ENCODE results near the gene KRT7.

Gene KRT7

GRCh38 chr12:52267266-52267665, 34.2 kb downstream of the KRT7 start:
- FAIRE-seq (no peak), DNase-seq (ENCODE audit: insufficient read length) (no peak)
- TF ChIP-seq TAF1 (IDR thresholded peaks at IDR 0.05; ENCODE audit: borderline replicate concordance, low read depth, low read length): no peak
- TF ChIP-seq POLR2AphosphoS5 (IDR thresholded peaks at IDR 0.05; ENCODE audit: low read depth, low read length): no peak
- no peak for TF ChIP-seq POLR2A (IDR thresholded peaks at IDR 0.05; ENCODE audit: low read depth, low read length)

GRCh38 chr12:52267699-52268098, 34.7 kb downstream of the KRT7 start:
- DNase-seq (ENCODE audit: insufficient read length): no peak
- TF ChIP-seq TAF1 (IDR thresholded peaks at IDR 0.05; ENCODE audit: borderline replicate concordance, low read depth, low read length) (no peak), POLR2A (IDR thresholded peaks at IDR 0.05; ENCODE audit: low read depth, low read length) (no peak)
- no peak for FAIRE-seq

GRCh38 chr12:52268212-52268611, 35.2 kb downstream of the KRT7 start:
- DNase-seq (ENCODE audit: insufficient read length) (no peak), FAIRE-seq (no peak)
- TF ChIP-seq POLR2A (IDR thresholded peaks at IDR 0.05; ENCODE audit: low read depth, low read length): no peak
- TF ChIP-seq POLR2AphosphoS5 (IDR thresholded peaks at IDR 0.05; ENCODE audit: low read depth, low read length): no peak
- TF ChIP-seq TAF1 (IDR thresholded peaks at IDR 0.05; ENCODE audit: borderline replicate concordance, low read depth, low read length): no peak

DNA sequence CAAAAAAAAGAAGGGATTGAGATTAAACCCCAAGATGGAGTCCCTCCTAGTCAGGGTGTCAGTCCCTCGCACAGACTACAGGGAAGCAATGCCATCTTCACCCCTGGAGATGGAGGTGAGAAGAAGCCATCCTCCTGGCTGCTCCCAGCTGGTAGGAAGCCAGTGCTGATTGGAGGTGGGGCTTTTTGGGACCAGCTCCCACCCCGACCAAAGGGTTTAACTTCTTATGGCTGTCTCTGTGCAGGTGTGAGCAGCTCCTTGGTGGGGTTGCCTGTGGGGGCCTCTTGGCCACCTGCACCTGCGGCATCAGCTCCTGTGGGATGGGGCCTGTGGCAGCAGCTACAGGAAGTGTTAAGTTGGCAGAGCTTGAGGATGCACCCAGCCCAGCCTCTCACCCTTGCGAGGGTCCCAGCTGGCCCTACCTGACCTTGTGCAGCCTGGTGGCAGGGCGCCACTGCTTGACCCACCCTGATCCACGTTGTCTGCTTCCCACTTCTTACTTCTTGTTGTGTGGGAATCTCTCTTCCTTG, 37.6 kb downstream of the KRT7 start:
- FAIRE-seq: no peak
- no peak for DNase-seq (ENCODE audit: insufficient read length)
- no peak for TF ChIP-seq POLR2A (IDR thresholded peaks at IDR 0.05; ENCODE audit: low read depth, low read length)
- TF ChIP-seq POLR2AphosphoS5 (IDR thresholded peaks at IDR 0.05; ENCODE audit: low read depth, low read length): no peak
- TF ChIP-seq TAF1 (IDR thresholded peaks at IDR 0.05; ENCODE audit: borderline replicate concordance, low read depth, low read length): no peak

DNA sequence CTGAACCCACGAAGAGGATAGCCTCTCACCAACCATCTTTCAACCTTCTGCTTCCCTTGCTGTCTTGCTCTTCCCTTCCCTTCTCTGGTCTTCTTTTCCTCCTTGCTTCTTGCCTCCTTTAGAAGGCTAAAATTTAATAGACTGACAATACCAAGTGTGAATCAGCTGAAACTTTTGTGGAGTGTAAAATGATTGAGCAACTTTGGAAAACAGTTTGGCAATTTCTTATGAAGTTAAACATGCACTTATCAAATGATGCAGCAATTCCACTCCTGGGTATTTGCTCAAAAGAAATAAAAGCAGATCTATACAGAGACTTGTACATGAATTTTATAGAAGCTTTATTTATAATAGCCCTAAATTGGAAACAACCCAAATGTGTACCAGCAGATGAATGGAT, 38.1 kb downstream of the KRT7 start:
- DNase-seq (ENCODE audit: insufficient read length) (no peak), FAIRE-seq (no peak)
- no peak for TF ChIP-seq POLR2AphosphoS5 (IDR thresholded peaks at IDR 0.05; ENCODE audit: low read depth, low read length)
- TF ChIP-seq POLR2A (IDR thresholded peaks at IDR 0.05; ENCODE audit: low read depth, low read length): no peak
- no peak for TF ChIP-seq TAF1 (IDR thresholded peaks at IDR 0.05; ENCODE audit: borderline replicate concordance, low read depth, low read length)

DNA sequence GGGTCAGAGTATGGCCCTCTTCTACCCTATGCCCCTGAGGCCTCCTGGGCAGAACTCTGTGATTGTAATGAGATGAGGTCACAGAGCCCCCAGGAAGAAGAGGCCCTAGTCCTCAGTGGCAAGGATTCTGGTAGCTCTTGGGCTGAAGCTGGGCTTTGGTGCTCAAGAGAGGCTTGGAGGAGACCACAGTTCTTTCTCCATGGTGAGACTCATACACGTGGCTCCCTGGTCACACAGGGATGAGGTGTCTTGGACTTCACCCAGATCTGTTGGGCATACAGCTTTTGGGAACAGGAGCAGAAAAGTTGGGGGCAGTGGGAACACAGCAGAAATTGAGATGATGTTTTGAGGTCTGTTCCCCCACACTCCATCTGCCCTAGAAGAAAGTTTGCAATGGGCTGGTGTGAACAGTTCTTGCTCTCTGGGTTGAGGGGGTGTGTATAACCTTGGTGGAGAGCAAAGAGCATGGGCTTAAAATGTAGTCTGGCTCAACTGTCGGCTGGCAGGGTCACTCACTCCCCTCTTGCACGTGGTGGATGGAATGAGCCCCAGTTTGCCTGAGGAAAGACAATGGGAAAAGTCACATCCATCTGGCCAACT, 41.6 kb downstream of the KRT7 start, which contains the start of gene KRT86:
Gene KRT86, plus strand, starts transcription at position 125 of the 600 bp plus-strand sequence. CDS start 27,272 bp downstream, outside the sequence.
- TF ChIP-seq POLR2AphosphoS5 (IDR thresholded peaks at IDR 0.05; ENCODE audit: low read depth, low read length) (no peak), TAF1 (IDR thresholded peaks at IDR 0.05; ENCODE audit: borderline replicate concordance, low read depth, low read length) (no peak), POLR2A (IDR thresholded peaks at IDR 0.05; ENCODE audit: low read depth, low read length) (no peak)
- no peak for FAIRE-seq
- DNase-seq (ENCODE audit: insufficient read length): no peak

- no peak for FAIRE-seq
- DNase-seq (ENCODE audit: insufficient read length): no peak
- TF ChIP-seq TAF1 (IDR thresholded peaks at IDR 0.05; ENCODE audit: borderline replicate concordance, low read depth, low read length): no peak
- TF ChIP-seq POLR2A (IDR thresholded peaks at IDR 0.05; ENCODE audit: low read depth, low read length): no peak
- TF ChIP-seq POLR2AphosphoS5 (IDR thresholded peaks at IDR 0.05; ENCODE audit: low read depth, low read length): no peak
These were observed 42.6 kb downstream of the KRT7 start for GRCh38 chr12:52275686-52276085.

DNA sequence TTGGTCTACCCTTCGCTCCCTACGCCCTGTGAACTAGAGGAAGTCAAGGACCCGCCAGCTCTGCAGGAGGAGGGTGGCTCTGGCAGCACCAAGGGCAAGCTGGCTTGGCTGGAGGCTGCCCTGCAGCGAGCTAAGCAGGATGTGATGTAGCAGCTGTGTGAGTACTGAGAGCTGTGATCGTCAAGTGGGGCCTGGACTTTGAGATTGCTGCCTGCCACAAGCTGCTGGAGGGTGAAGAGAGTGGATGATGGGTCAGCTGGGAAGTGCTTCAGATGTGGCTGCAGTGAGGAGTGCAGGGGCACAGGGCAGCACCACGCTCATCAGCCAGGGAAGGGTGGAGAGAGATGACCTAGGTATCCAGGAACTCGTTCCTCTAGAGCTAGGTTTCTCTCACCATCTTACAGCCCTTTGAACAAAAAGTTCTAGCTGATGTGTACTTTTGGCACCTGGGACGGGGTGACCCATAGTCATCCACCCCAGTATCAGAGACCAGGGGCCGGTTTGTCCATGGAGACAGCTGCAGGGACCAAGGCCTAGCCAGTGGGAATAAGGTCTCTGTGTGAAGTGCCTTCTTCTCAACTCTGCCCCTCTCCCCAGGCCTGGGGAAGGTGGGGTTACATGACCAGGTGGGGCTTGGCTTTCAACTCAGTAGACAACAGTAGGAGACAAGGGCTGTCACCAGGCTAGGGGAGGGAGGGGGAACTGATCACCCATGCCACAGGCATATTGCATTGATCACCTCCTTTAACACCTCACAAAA, 44.6 kb downstream of the KRT7 start:
- DNase-seq (ENCODE audit: insufficient read length): no peak
- FAIRE-seq: peak; percentile 53
- no peak for TF ChIP-seq TAF1 (IDR thresholded peaks at IDR 0.05; ENCODE audit: borderline replicate concordance, low read depth, low read length)
- TF ChIP-seq POLR2A (IDR thresholded peaks at IDR 0.05; ENCODE audit: low read depth, low read length): no peak

DNA sequence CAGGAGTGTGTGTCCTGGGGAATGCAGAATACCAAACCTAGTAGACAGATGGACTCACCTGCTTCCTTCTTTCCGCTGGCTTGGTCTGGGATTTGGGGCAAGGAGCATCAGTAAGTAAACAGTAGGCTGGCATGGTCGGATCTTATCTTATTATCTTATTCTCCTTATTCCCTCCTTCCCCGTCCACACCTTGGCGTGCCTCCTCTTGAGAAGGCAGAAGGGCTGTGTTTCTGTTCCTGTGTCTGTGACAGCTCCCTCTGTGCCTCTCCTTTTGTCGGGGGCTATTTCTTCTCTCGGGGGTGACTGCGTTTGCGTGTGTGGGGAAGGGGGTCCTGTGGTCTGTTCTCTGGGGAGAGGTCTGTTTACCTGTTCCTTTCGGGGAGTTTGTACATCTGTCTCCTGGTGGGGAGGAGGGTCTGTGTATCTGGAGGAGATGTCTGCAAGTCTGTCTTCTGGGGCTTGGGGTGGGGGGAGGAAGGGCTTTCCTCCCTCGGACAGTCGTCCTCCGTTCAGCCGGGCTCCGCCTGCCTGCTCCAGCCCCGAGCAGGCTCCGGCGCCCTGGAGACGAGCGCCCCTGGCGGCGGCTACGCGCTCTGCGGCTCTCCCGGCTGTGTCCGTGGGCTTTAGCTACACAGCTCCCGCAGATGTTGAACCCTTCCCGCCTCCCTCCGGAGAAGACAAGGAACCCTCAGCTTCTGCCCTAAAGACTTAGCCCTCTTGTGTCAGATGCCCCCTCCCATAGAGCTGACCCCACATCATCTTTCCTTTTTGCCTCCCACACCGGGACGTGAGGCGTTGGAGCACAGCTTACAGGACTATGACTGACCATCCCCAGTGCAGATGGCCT, 45.8 kb downstream of the KRT7 start:
- no peak for TF ChIP-seq TAF1 (IDR thresholded peaks at IDR 0.05; ENCODE audit: borderline replicate concordance, low read depth, low read length)
- TF ChIP-seq POLR2AphosphoS5 (IDR thresholded peaks at IDR 0.05; ENCODE audit: low read depth, low read length): no peak
- TF ChIP-seq POLR2A (IDR thresholded peaks at IDR 0.05; ENCODE audit: low read depth, low read length): no peak
- DNase-seq (ENCODE audit: insufficient read length): peak; percentile 89
- FAIRE-seq: peak; percentile 94

DNA sequence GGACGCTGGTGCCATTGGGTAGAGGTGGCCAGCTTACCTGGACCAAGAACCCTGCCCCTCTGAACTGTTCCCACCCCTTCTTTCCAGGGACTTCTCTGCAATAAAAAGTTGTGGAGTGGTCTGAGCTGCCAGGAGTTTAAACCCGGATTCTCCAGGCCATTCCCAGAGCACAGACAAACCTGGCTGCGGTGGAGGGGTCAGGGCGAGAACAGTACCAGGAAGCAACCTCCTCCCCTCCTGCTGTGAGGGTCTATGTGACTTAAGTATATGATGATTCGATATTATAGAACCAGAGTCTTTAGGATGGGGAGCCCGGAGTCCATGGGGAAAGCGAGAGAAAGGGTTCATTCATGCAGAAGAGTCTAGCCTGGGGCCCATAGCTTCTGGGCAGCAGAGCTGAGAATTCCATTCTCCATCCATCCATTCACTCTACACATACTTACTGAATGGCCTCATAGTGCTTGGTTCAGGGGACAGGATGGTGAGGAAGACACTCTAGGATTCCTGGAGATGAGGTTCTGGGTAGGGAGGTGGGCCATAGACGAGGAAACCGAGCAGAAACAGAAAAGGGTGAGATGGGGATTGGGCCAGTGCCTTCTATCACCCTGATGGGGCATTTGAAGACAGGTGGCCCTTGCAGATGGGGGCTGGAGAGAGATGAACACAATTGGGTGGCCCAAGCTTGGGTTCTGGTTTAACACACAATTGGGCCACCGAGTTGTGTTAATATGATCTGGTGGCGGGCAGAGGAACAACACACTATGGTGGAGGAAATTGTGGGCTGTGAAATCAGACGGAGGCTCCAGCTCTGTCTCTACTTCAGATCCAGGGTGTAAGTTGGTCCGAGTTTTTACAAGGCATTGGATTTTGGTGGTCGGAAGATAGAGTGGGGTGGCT, 46.6 kb downstream of the KRT7 start:
- no peak for DNase-seq (ENCODE audit: insufficient read length)
- no peak for FAIRE-seq
- no peak for TF ChIP-seq TAF1 (IDR thresholded peaks at IDR 0.05; ENCODE audit: borderline replicate concordance, low read depth, low read length)
- TF ChIP-seq POLR2A (IDR thresholded peaks at IDR 0.05; ENCODE audit: low read depth, low read length): no peak
- no peak for TF ChIP-seq POLR2AphosphoS5 (IDR thresholded peaks at IDR 0.05; ENCODE audit: low read depth, low read length)

Measured in GM12892 (cell line).